DOHH2 (cell line): ENCODE data around the gene AP4B1.

Source experiments
- H3F3A ChIP-seq: fragments of 200-600 bp; sonication (generic), shearing (Covaris generic); 2 replicates; pipeline ENCODE4 v1.6.0; 2016; ENCODE audit warnings: antibody characterized with exemption, mild to moderate bottlenecking; ENCODE audit not compliant: control insufficient read depth, insufficient read depth
- H3K27ac ChIP-seq: fragments of 200-600 bp; sonication (generic); 2 replicates; pipeline ENCODE4 v1.5.1; 2014; ENCODE audit warnings: low read depth, mild to moderate bottlenecking, low read length, moderate library complexity
- H3K27me3 ChIP-seq: fragments of 200-600 bp; sonication (generic); 2 replicates; pipeline ENCODE4 v1.6.1; 2014; ENCODE audit warnings: mild to moderate bottlenecking, low read length, mixed read lengths; ENCODE audit not compliant: control insufficient read depth
- H3K36me3 ChIP-seq: fragments of 200-600 bp; sonication (generic); 2 replicates; pipeline ENCODE4 v1.6.1; 2014; ENCODE audit warnings: mild to moderate bottlenecking, low read length, moderate library complexity, mixed read lengths; ENCODE audit not compliant: control insufficient read depth
- H3K4me1 ChIP-seq: fragments of 200-600 bp; sonication (generic); 2 replicates; pipeline ENCODE4 v1.6.1; 2014; ENCODE audit warnings: mild to moderate bottlenecking, low read length, mixed read lengths; ENCODE audit not compliant: control insufficient read depth
- H3K4me2 ChIP-seq: fragments of 200-600 bp; sonication (generic); 2 replicates; pipeline ENCODE4 v1.6.0; 2014; ENCODE audit warnings: mild to moderate bottlenecking, low read length, moderate library complexity
- H3K4me3 ChIP-seq: fragments of 200-600 bp; sonication (generic); 2 replicates; pipeline ENCODE4 v1.5.1; 2014; ENCODE audit warnings: mild to moderate bottlenecking, low read length, mixed read lengths
- H3K79me2 ChIP-seq: fragments of 200-600 bp; sonication (generic); 2 replicates; pipeline ENCODE4 v1.6.1; 2014; ENCODE audit warnings: mild to moderate bottlenecking, low read length, mixed read lengths; ENCODE audit not compliant: control insufficient read depth
- H3K9me2 ChIP-seq: fragments of 200-600 bp; sonication (generic); replicated peaks from 2 replicates; pipeline ENCODE4 v1.6.1; 2014; ENCODE audit warnings: mild to moderate bottlenecking, low read length, mixed read lengths; ENCODE audit not compliant: control insufficient read depth
- H3K9me3 ChIP-seq: fragments of 200-600 bp; sonication (generic); 2 replicates; pipeline ENCODE4 v1.6.1; 2014; ENCODE audit warnings: antibody characterized with exemption, low read length, mixed read lengths; ENCODE audit not compliant: control insufficient read depth, insufficient read depth
- H4K20me1 ChIP-seq: fragments of 200-600 bp; sonication (generic); 2 replicates; pipeline ENCODE4 v1.6.0; 2014; ENCODE audit warnings: low read depth, mild to moderate bottlenecking, antibody characterized with exemption, low read length, moderate library complexity; ENCODE audit not compliant: control insufficient read depth, insufficient read depth
- EZH2phosphoT487 ChIP-seq: fragments of 200-600 bp; sonication (generic); IDR thresholded peaks from 2 replicates; pipeline ENCODE4 v1.6.1; 2017; ENCODE audit warnings: borderline replicate concordance, mild to moderate bottlenecking, antibody characterized with exemption, low read length, moderate library complexity, mixed read lengths
- TF ChIP-seq, protein P1 (sequence below): fragments of 200-600 bp; sonication (generic); IDR thresholded peaks from one replicate; pipeline ENCODE4 v1.5.1; 2014; ENCODE audit warnings: antibody characterized with exemption, mild to moderate bottlenecking, low read depth, low read length; ENCODE audit not compliant: poor library complexity, severe bottlenecking

AP4B1 gene

DNA sequence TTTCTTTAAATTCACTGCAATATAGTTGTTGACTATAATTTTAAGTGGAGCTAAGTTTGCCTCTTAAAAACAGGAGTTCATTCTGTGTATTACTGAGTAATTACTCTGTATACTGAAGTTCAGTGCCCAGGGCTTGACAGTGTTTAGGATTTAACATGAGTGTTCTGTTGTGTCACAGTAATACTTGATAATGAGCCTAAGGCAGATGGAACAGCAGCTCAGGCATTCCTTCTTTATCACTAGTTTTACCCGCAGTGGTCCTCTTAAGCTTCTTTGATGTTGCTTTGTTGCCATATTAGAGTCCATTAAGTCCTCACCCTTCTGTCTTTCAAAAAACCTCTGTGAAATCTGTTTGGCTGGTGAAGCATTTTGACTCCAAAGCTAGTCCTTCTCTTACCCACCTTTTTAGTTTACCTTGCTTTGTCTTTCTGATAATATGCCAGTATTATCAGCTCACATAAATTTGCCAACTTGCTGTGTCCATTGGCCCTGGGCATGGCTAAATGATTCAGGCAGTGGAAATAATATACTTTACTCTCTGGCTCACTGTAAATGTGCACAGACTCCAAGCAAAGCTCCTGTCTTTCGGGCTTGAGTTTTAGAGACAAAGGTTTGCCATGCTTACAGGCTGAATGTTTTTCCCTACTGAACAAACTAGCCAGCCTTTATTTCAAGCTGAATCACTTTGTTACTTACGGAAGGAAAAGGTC is 42.2 kb upstream of the AP4B1 start:
- peak overlapping the region; percentile 64 for H3K4me2 ChIP-seq
- peak overlapping the region; percentile 7; the same call in 1 of the 2 replicates for H3K27ac ChIP-seq
- peak overlapping the region; percentile 48 for H3K4me3 ChIP-seq
- peaks cover 88% of the 10 kb centered on the region for H3K79me2 ChIP-seq
- H4K20me1 ChIP-seq = 0 out of 2 replicates have a peak, but pooled peaks cover 7% of the 10 kb centered on the region
- H3K36me3 ChIP-seq = peaks cover 41% of the 10 kb centered on the region
- peaks cover 35% of the 10 kb centered on the region for H3K4me1 ChIP-seq
- no peaks in the 10 kb centered on the region for H3K9me2 ChIP-seq
- H3K9me3 ChIP-seq = peaks cover 10% of the 10 kb centered on the region; the same call in 1 of the 2 replicates
- H3F3A ChIP-seq = peaks cover 11% of the 10 kb centered on the region; the same call in 1 of the 2 replicates
- no peak for TF ChIP-seq EZH2phosphoT487
- TF ChIP-seq, protein P1, sequence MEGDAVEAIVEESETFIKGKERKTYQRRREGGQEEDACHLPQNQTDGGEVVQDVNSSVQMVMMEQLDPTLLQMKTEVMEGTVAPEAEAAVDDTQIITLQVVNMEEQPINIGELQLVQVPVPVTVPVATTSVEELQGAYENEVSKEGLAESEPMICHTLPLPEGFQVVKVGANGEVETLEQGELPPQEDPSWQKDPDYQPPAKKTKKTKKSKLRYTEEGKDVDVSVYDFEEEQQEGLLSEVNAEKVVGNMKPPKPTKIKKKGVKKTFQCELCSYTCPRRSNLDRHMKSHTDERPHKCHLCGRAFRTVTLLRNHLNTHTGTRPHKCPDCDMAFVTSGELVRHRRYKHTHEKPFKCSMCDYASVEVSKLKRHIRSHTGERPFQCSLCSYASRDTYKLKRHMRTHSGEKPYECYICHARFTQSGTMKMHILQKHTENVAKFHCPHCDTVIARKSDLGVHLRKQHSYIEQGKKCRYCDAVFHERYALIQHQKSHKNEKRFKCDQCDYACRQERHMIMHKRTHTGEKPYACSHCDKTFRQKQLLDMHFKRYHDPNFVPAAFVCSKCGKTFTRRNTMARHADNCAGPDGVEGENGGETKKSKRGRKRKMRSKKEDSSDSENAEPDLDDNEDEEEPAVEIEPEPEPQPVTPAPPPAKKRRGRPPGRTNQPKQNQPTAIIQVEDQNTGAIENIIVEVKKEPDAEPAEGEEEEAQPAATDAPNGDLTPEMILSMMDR = no peak
- H3K27me3 ChIP-seq = no peaks in the 10 kb centered on the region

DNA sequence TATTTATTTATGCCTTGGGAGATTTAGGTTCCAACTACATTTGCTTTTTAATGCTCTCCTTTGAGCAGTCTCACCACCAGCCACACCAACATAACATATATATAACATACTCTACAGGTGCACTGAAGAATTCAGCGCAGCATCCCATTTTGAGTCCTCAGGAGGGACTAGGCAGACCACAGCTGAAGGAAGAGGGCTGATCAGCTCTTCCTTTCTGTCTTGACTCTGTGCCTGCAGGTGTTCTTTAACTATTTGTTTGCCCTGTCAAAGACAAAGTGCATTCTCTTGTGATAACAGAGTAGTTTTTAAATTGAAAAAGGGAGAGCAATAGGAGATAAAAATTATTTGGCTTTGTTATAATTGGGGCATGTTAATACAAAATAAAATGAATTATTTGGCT is 41.5 kb upstream of the AP4B1 start:
- peaks cover 11% of the 10 kb centered on the region; the same call in 1 of the 2 replicates for H3F3A ChIP-seq
- no peaks in the 10 kb centered on the region for H3K9me2 ChIP-seq
- H3K27ac ChIP-seq = peak overlapping the region; percentile 33
- peaks cover 10% of the 10 kb centered on the region; the same call in 1 of the 2 replicates for H3K9me3 ChIP-seq
- H3K79me2 ChIP-seq = peaks cover 85% of the 10 kb centered on the region
- H3K36me3 ChIP-seq = peaks cover 44% of the 10 kb centered on the region
- peak overlapping the region; percentile 64 for H3K4me2 ChIP-seq
- peaks cover 35% of the 10 kb centered on the region for H3K4me1 ChIP-seq
- TF ChIP-seq EZH2phosphoT487 = no peak
- TF ChIP-seq, protein P1 = no peak
- no peaks in the 10 kb centered on the region for H3K27me3 ChIP-seq
- H3K4me3 ChIP-seq = peak overlapping the region; percentile 8; the same call in 1 of the 2 replicates
- H4K20me1 ChIP-seq = 0 out of 2 replicates have a peak, but pooled peaks cover 7% of the 10 kb centered on the region

DNA sequence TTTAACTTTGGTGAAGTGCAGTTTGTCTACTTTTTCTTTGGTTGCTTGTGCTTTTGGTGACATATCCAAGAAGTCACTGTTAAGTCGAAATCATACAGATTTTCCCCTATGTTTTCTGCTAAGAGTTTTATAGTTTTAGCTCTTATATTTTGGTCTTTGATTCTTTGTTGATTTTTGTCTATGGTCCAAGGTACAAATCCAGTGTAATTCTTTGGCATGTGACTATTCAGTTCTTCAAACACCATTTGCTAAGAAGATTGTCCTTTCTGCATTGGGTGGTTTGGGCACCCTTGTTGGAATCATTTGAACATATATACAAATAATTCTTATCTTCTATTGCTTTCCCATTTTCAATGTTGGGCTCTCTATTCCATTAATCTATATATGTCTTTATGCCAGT is 40.7 kb upstream of the AP4B1 start:
- Histone ChIP-seq H3K4me1 (peaks cover 35% of the 10 kb centered on the region), H3K9me2 (no peaks in the 10 kb centered on the region), H3K79me2 (peaks cover 85% of the 10 kb centered on the region), H3K4me2 (peak overlapping the region; percentile 64), H3F3A (peaks cover 11% of the 10 kb centered on the region; the same call in 1 of the 2 replicates), H3K9me3 (peaks cover 10% of the 10 kb centered on the region; the same call in 1 of the 2 replicates), H3K4me3 (no peak overlapping the region), H3K27ac (0 out of 2 replicates have a peak overlapping the region, but pooled peaks have one; percentile 33), H3K36me3 (peaks cover 52% of the 10 kb centered on the region), H3K27me3 (no peaks in the 10 kb centered on the region), H4K20me1 (0 out of 2 replicates have a peak, but pooled peaks cover 8% of the 10 kb centered on the region)
- TF ChIP-seq, protein P1 = no peak
- no peak for TF ChIP-seq EZH2phosphoT487
